ENCODE measurements around the gene CACNB3.

Gene CACNB3

DNA sequence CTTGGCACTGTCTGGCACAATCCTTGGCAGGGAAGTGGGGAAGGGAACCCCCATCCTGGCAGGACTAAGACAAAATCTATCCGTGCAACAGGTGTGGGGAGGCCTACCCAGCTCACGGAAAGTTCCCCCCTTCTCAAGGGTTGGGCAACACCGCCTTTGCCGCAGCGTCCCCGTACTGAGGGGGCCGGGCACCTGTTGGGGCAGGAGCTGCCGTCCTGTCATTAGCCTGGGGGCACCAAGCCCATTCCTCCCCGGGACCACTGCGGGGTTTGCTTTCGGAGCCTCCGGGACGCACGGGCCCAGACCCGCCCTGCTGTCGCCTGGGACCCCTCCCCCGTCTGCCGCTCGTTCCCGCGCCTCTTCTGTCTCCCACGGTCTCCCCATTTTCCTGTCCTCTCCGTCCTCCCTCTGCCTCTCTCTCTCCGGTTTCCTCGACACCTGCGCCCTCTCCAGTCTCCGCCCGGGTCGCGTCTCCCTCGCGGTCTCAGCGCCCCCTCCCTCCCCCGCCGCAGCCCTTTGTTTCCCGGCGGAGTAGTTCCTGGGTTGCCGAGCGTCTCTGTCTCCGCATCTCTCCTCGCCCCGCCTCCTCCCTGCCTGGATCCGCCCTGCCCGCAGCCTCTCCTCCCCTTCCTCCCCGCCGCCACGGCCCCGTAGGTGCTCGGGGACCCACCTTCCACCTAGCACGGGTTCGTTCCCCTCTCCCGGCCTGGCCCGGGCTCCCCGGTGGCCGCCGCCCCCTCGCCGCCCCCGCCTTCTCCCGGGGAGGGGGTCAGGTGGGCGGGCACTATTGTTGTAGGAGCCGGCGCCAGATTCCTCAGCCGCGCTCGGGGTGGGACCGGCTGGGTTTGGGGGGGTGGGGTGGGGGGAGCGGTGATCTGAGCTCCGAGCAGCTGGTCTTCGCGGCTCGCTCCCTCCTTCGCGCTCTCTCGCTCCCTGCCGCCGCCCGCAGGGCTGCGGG lies at the start of gene CACNB3:
Gene CACNB3 (plus strand): TSS at position 624 of the 958 bp plus-strand sequence. CDS start 434 bp downstream, outside the sequence.
- Histone ChIP-seq H3K27me3 (replicated peaks; ENCODE audit: control insufficient read depth, insufficient read depth, low read length) (peaks cover 2% of the 10 kb centered on the region), H3K36me3 (ENCODE audit: control insufficient read depth, insufficient read depth, low read length) (no peaks in the 10 kb centered on the region), H3K4me3 (replicated peaks; ENCODE audit: low read depth, low read length) (peak within 1 kb of the TSS; percentile 52)
- peak; percentile 53 for DNase-seq (ENCODE audit: extremely low read depth, insufficient read length)
- TF ChIP-seq, protein P1, sequence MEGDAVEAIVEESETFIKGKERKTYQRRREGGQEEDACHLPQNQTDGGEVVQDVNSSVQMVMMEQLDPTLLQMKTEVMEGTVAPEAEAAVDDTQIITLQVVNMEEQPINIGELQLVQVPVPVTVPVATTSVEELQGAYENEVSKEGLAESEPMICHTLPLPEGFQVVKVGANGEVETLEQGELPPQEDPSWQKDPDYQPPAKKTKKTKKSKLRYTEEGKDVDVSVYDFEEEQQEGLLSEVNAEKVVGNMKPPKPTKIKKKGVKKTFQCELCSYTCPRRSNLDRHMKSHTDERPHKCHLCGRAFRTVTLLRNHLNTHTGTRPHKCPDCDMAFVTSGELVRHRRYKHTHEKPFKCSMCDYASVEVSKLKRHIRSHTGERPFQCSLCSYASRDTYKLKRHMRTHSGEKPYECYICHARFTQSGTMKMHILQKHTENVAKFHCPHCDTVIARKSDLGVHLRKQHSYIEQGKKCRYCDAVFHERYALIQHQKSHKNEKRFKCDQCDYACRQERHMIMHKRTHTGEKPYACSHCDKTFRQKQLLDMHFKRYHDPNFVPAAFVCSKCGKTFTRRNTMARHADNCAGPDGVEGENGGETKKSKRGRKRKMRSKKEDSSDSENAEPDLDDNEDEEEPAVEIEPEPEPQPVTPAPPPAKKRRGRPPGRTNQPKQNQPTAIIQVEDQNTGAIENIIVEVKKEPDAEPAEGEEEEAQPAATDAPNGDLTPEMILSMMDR (IDR thresholded peaks at IDR 0.05; ENCODE audit: insufficient read depth, low read length, poor library complexity, severe bottlenecking) = no peak

DNA sequence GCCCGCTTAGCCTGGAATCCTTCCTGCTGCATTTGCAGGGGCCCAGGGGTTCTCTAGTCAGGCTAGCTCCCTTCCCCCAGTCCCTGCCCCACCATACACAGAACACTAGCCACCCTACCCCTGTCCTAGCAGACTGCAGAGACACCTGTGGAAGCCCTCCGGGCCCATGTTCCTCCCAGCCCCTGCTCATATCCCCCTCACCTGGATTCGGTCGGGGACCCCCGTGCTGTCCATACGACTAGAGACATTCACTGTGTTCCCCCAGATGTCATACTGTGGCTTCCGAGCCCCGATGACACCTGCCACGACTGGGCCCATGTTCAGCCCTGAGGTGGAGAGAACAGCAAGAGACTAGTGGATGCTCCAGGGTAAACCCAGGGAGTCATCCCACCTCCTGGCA lies 49.6 kb upstream of the CACNB3 start:
- Histone ChIP-seq H3K27me3 (replicated peaks; ENCODE audit: control insufficient read depth, insufficient read depth, low read length) (no peaks in the 10 kb centered on the region; the same call in 1 of the 2 replicates), H3K4me3 (replicated peaks; ENCODE audit: low read depth, low read length) (no peak overlapping the region), H3K36me3 (ENCODE audit: control insufficient read depth, insufficient read depth, low read length) (no peaks in the 10 kb centered on the region)
- no peak for DNase-seq (ENCODE audit: extremely low read depth, insufficient read length)
- TF ChIP-seq, protein P1 (IDR thresholded peaks at IDR 0.05; ENCODE audit: insufficient read depth, low read length, poor library complexity, severe bottlenecking) = no peak

DNA sequence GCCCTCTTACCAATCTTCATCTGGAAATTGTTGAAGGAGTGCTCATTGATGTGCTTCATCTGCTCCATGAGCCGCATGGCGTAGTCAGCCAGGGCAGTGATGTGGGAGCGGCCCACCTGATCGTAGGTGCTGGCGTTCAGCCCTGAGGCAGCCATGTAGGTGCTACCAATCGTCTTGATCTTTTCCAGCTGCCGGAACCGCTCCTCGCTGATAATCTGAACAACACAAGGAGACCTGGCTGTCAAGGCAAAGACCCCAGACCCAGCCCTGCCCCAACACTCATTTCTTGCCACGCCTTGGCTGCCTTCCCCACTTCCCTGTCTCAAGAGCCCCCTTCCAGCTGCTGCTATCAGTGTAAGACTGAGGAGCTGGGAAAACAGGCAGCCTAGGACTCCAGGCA lies 47.5 kb upstream of the CACNB3 start:
- Histone ChIP-seq H3K36me3 (ENCODE audit: control insufficient read depth, insufficient read depth, low read length) (no peaks in the 10 kb centered on the region), H3K27me3 (replicated peaks; ENCODE audit: control insufficient read depth, insufficient read depth, low read length) (no peaks in the 10 kb centered on the region; the same call in 1 of the 2 replicates)

DNA sequence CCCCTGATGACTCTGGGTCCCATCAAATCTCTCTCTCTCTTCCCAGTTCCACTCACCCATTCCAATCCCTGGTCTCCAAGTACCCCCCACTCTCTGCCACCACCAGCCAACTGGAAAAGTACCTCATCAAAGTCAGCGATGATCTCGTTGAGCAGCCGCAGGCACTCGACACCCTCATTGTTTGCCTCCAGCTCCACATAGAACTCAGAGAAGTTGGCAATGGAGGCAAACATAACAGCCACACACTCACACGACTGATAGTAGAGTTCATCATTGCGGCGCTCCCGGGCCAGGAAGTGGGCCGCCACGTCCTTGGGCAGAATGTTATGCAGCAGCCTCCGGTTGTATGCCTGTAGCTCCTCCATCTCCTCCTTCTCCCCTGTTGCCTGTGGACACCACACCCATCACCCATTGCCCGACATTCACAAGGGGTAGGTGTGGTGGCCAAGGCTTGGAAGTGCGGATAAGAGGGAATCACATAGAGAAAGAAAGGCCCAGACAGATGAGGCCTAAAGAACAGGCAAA lies 46.6 kb upstream of the CACNB3 start:
- Histone ChIP-seq H3K27me3 (replicated peaks; ENCODE audit: control insufficient read depth, insufficient read depth, low read length) (no peaks in the 10 kb centered on the region; the same call in 1 of the 2 replicates), H3K36me3 (ENCODE audit: control insufficient read depth, insufficient read depth, low read length) (no peaks in the 10 kb centered on the region), H3K4me3 (replicated peaks; ENCODE audit: low read depth, low read length) (no peak overlapping the region)
- DNase-seq (ENCODE audit: extremely low read depth, insufficient read length) = no peak
- TF ChIP-seq, protein P1 (IDR thresholded peaks at IDR 0.05; ENCODE audit: insufficient read depth, low read length, poor library complexity, severe bottlenecking) = no peak

More for the DNA sequence above, 47.5 kb upstream of the CACNB3 start:
- DNase-seq (ENCODE audit: extremely low read depth, insufficient read length) = no peak
- H3K4me3 ChIP-seq (replicated peaks; ENCODE audit: low read depth, low read length) = no peak overlapping the region
- TF ChIP-seq, protein P1 (IDR thresholded peaks at IDR 0.05; ENCODE audit: insufficient read depth, low read length, poor library complexity, severe bottlenecking) = no peak

DNA sequence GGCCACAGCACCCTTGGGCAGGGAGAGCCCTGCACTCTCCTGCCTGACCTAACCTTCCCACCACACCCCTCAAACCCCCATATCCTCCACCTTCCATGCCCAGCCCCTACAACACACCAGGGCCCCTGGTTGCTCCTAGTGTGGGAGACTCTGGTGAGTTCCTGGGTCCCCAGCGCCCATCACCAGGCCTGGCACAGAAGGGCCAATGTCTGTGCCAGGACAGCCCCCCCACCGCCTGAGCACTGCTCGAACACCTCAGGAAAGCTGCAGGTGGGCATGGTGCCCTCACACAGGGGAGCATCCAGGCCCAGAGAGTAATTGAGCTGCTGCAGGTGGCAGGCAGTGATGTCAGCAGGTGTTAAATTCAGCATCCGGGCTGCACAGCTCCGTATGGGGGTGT lies 44.6 kb upstream of the CACNB3 start:
- H3K36me3 ChIP-seq (ENCODE audit: control insufficient read depth, insufficient read depth, low read length) = no peaks in the 10 kb centered on the region
- TF ChIP-seq, protein P1 (IDR thresholded peaks at IDR 0.05; ENCODE audit: insufficient read depth, low read length, poor library complexity, severe bottlenecking) = no peak
- DNase-seq (ENCODE audit: extremely low read depth, insufficient read length) = no peak

More for the DNA sequence above, 44.6 kb upstream of the CACNB3 start:
- H3K27me3 ChIP-seq (replicated peaks; ENCODE audit: control insufficient read depth, insufficient read depth, low read length) = no peaks in the 10 kb centered on the region
- H3K4me3 ChIP-seq (replicated peaks; ENCODE audit: low read depth, low read length) = no peak overlapping the region

Measured in GM06990 (cell line).